HepG2 (cell line): ENCODE measurements around the gene CCDC117. TPM values are rescaled to one million over a fixed set of nuclear protein-coding genes. Genes with fewer than 3 reads are reported as not detected.

Experiments
- AGO1 ChIP-seq: fragments of 200-400 bp; formaldehyde crosslinking; IDR thresholded peaks from 2 replicates; pipeline ENCODE4 v1.6.1; 2017; ENCODE audit warnings: mild to moderate bottlenecking, low read depth, low read length, moderate library complexity; ENCODE audit not compliant: poor library complexity, severe bottlenecking
- CEBPG ChIP-seq: IDR thresholded peaks from 2 replicates; pipeline ENCODE4 v1.6.1; 2016
- MYNN ChIP-seq: sonication (generic); formaldehyde crosslinking; IDR thresholded peaks from 2 replicates; pipeline ENCODE4 v1.4.0; 2020; ENCODE audit warnings: mild to moderate bottlenecking, low read depth, missing genetic modification reagents
- NPAS2 ChIP-seq: sonication (generic); formaldehyde crosslinking; IDR thresholded peaks from 2 replicates; pipeline ENCODE4 v1.8.0; 2022; ENCODE audit warnings: mild to moderate bottlenecking, missing genetic modification reagents, borderline replicate concordance
- NR2F1 ChIP-seq, 2 experiments: fragments of 450-650 bp in 1 of 2; formaldehyde crosslinking in 1 of 2; IDR thresholded peaks; 2 replicates each; pipeline versions ENCODE4 v1.5.0 to v1.6.1; 2016 to 2020; ENCODE audit warnings: mild to moderate bottlenecking in 1 of 2, missing compliant biosample characterization in 1 of 2, missing genetic modification reagents in 1 of 2, moderate library complexity in 1 of 2
- PHF5A ChIP-seq: IDR thresholded peaks from one replicate; pipeline ENCODE4 v1.6.1; 2018; ENCODE audit warnings: low read depth, missing genetic modification reagents; ENCODE audit not compliant: unreplicated experiment
- POLR2G ChIP-seq: fragments of 200-400 bp; formaldehyde crosslinking; IDR thresholded peaks from 2 replicates; pipeline ENCODE4 v1.6.1; 2018; ENCODE audit warnings: mild to moderate bottlenecking, low read depth, low read length, moderate library complexity
- RBM39 ChIP-seq: fragments of 200-400 bp; formaldehyde crosslinking; IDR thresholded peaks from one replicate; pipeline ENCODE4 v1.6.1; 2018; ENCODE audit warnings: antibody characterized with exemption, mild to moderate bottlenecking, low read depth, low read length; ENCODE audit not compliant: poor library complexity, severe bottlenecking
- YY1 ChIP-seq: IDR thresholded peaks from 2 replicates; pipeline ENCODE4 v1.6.1; 2011; ENCODE audit warnings: low read length, low read depth, moderate library complexity, mild to moderate bottlenecking; ENCODE audit not compliant: insufficient read depth, insufficient replicate concordance
- ZNF224 ChIP-seq: sonication (generic); formaldehyde crosslinking; IDR thresholded peaks from 2 replicates; pipeline ENCODE4 v1.5.0; 2020; ENCODE audit warnings: mild to moderate bottlenecking, missing genetic modification reagents
- ZNF235 ChIP-seq: sonication (generic); formaldehyde crosslinking; IDR thresholded peaks from 2 replicates; pipeline ENCODE4 v1.8.1; 2023; ENCODE audit warnings: mild to moderate bottlenecking, missing genetic modification reagents, borderline replicate concordance
- ZNF446 ChIP-seq: sonication (generic); formaldehyde crosslinking; IDR thresholded peaks from 2 replicates; pipeline ENCODE4 v1.5.0; 2020; ENCODE audit warnings: mild to moderate bottlenecking, missing genetic modification reagents
- ZNF747 ChIP-seq: sonication (generic); formaldehyde crosslinking; IDR thresholded peaks from 2 replicates; pipeline ENCODE4 v1.8.1; 2023; ENCODE audit warnings: missing genetic modification reagents, mild to moderate bottlenecking, borderline replicate concordance
- ZNF775 ChIP-seq: sonication (generic); formaldehyde crosslinking; IDR thresholded peaks from 2 replicates; pipeline ENCODE4 v1.4.0; 2020; ENCODE audit warnings: missing genetic modification reagents, mild to moderate bottlenecking, moderate library complexity, borderline replicate concordance
- ZSCAN21 ChIP-seq: sonication (generic); formaldehyde crosslinking; IDR thresholded peaks from 2 replicates; pipeline ENCODE4 v1.8.0; 2022; ENCODE audit warnings: mild to moderate bottlenecking, missing genetic modification reagents, moderate library complexity, borderline replicate concordance
- ZSCAN22 ChIP-seq: sonication (generic); formaldehyde crosslinking; IDR thresholded peaks from 2 replicates; pipeline ENCODE4 v1.4.0; 2020; ENCODE audit warnings: mild to moderate bottlenecking, missing genetic modification reagents
- ZSCAN9 ChIP-seq: IDR thresholded peaks from 2 replicates; pipeline ENCODE4 v1.6.1; 2016; ENCODE audit warnings: borderline replicate concordance
- polyA plus RNA-seq, 8 experiments: library from polyadenylated mRNA; depleted of rRNA in 3 of 8; stranded (reverse) in 7 of 8; unstranded in 1 of 8; fragments of >200 nt; fragmentation: Illumina TruSeq in 4 of 8; extraction: Trizol in 4 of 8; gene quantifications; 2 replicates each; pipeline versions ENCODE4 v1.2.1 to v1.2.3, GENCODE V29; 2011 to 2016; ENCODE audit warnings: low read depth in 4 of 8, missing spikeins in 1 of 8, mixed read lengths in 1 of 8; ENCODE audit not compliant: insufficient read depth in 1 of 8
- total RNA-seq, 5 experiments: library from RNA; depleted of rRNA; stranded (reverse); fragments of >200 nt; fragmentation: Illumina TruSeq; extraction: Trizol; gene quantifications; 2 replicates each; pipeline ENCODE4 v1.2.3, GENCODE V29; 2016; ENCODE audit warnings: low read depth in 1 of 5
- TF ChIP-seq, protein P1 (sequence below): sonication (generic); formaldehyde crosslinking; IDR thresholded peaks from 2 replicates; pipeline ENCODE4 v1.4.0; 2020; ENCODE audit warnings: mild to moderate bottlenecking, missing genetic modification reagents
- TF ChIP-seq, protein P2 (sequence below): sonication (generic); formaldehyde crosslinking; IDR thresholded peaks from 2 replicates; pipeline ENCODE4 v1.4.0; 2020; ENCODE audit warnings: missing genetic modification reagents

Gene CCDC117
- total and polyA plus RNA-seq, 2 of the 13 experiments (the other 11 are each of a cell fraction or from before 2014, with no cell fraction given) = 12.6 to 34.2 TPM

DNA sequence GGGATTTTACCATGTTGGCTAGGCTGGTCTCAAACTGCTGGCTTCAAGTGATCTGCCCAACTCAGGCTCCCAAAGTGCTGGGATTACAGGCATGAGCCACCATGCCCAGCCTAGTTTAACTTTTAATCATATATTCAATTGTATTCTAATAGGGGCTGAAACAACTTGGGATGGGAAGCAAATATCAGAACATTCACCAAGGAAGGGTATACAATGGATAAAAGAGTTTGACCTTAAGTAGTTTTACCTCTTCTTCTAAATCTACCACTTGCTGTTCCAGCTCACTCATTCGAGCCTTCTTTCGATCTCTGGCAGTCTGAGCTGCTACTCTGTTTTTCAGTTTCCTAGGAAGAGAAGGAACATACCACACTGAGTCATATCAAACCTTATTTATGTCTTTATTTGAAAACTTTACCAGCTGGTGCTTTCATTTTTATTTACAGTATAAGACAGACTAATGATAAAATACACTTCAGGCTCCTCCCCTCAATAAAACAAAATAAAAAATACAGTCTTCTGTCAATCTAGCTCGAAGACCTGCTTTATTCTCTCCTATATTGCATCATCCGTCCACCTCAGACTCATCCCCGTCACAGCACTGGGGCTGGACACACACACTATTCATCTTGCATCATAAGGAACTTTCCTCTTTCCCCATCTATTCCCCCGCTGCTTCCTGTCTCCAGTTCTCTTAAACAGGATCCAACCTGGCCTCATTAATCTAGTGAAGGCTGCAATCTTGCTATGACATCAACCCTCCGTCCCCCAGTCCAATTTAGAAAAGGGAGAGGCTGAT, 26.5 kb downstream of the CCDC117 start (continued):
- TF ChIP-seq, protein P1, sequence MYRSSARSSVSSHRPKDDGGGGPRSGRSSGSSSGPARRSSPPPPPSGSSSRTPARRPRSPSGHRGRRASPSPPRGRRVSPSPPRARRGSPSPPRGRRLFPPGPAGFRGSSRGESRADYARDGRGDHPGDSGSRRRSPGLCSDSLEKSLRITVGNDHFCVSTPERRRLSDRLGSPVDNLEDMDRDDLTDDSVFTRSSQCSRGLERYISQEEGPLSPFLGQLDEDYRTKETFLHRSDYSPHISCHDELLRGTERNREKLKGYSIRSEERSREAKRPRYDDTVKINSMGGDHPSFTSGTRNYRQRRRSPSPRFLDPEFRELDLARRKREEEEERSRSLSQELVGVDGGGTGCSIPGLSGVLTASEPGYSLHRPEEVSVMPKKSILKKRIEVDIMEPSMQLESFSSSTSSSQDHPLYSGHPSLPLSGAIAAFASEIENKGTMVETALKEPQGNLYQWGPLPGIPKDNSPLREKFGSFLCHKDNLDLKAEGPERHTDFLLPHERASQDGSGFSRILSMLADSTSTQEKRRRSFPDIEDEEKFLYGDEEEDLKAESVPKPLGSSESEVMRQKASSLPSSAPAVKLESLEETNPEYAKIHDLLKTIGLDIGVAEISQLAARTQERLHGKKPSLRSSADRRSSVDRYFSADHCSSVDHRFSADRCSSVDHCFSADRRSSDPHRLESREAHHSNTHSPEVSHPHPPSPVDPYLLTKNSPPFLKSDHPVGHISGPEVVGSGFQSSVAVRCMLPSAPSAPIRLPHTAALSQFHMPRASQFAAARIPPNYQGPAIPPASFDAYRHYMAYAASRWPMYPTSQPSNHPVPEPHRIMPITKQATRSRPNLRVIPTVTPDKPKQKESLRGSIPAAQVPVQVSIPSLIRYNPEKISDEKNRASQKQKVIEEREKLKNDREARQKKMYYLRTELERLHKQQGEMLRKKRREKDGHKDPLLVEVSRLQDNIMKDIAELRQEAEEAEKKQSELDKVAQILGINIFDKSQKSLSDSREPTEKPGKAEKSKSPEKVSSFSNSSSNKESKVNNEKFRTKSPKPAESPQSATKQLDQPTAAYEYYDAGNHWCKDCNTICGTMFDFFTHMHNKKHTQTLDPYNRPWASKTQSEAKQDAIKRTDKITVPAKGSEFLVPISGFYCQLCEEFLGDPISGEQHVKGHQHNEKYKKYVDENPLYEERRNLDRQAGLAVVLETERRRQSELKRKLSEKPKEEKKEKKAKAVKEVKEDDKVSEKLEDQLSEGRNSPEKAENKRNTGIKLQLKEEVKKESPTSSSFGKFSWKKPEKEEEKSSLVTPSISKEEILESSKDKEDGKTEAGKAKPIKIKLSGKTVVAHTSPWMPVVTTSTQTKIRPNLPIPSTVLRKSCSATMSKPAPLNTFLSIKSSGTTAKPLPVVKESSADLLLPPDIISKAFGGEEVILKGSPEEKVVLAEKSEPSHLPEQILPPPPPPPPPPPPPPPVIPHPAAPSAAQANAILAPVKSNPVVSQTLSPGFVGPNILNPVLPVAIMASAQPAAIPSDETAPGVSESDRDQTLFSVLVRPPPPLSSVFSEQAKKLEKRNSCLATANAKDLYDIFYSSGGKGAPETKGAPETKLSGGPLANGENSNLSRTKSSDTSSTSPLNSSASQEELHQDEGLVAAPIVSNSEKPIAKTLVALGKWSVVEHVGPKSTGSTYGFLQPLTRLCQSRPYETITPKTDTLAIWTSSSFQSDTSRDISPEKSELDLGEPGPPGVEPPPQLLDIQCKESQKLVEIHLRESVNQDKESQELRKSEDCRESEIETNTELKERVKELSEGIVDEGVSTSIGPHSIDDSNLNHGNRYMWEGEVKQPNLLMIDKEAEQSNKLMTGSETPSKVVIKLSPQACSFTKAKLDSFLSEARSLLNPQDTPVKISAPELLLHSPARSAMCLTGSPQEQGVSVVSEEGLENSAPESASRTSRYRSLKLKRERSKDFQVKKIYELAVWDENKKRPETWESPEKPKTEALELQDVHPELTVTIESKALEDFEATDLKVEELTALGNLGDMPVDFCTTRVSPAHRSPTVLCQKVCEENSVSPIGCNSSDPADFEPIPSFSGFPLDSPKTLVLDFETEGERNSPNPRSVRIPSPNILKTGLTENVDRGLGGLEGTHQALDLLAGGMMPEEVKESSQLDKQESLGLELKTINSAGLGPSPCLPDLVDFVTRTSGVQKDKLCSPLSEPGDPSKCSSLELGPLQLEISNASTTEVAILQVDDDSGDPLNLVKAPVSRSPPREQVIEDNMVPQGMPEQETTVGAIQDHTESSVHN (CRISPR knock-in tag) = no peak
- TF ChIP-seq MYNN (CRISPR knock-in tag) (no peak), ZNF224 (CRISPR knock-in tag) (no peak), ZSCAN9 (CRISPR knock-in tag) (no peak), ZNF775 (CRISPR knock-in tag) (no peak), ZNF446 (CRISPR knock-in tag) (no peak), CEBPG (CRISPR knock-in tag) (peak; percentile 88), YY1 (no peak), ZNF235 (no peak), ZSCAN22 (no peak), AGO1 (no peak), ZNF747 (CRISPR knock-in tag) (0 out of 2 replicates have a peak, but pooled peaks have one; percentile 1), NPAS2 (CRISPR knock-in tag) (no peak), ZSCAN21 (CRISPR knock-in tag) (no peak), POLR2G (peak; percentile 78), PHF5A (no peak), RBM39 (no peak), NR2F1 (CRISPR knock-in tag; IDR thresholded peaks at IDR 0.05) (no peak)
- TF ChIP-seq, protein P2, sequence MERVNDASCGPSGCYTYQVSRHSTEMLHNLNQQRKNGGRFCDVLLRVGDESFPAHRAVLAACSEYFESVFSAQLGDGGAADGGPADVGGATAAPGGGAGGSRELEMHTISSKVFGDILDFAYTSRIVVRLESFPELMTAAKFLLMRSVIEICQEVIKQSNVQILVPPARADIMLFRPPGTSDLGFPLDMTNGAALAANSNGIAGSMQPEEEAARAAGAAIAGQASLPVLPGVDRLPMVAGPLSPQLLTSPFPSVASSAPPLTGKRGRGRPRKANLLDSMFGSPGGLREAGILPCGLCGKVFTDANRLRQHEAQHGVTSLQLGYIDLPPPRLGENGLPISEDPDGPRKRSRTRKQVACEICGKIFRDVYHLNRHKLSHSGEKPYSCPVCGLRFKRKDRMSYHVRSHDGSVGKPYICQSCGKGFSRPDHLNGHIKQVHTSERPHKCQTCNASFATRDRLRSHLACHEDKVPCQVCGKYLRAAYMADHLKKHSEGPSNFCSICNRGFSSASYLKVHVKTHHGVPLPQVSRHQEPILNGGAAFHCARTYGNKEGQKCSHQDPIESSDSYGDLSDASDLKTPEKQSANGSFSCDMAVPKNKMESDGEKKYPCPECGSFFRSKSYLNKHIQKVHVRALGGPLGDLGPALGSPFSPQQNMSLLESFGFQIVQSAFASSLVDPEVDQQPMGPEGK = peak; percentile 24; the same call in 1 of the 2 replicates
